ENCODE measurements around the gene SMIM22.

DNA sequence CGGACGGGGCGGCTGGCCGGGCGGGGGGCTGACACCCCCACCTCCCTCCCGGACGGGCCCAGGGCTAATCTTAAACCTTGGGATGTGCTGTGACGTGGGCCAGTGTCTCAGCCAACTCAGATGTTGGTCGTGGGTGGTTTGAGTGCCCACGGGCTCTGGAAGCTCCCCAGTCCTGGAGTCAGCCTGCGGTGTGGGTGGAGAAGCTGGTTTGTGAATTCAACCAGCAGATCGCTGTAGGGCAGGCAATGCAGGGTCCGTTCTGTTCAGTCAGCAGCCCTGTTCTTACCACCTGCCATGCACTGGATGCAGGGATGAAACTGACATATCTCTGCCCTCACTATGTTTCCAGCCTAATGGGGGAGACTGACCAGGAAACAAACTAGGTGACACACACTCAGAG lies 20.2 kb upstream of the SMIM22 start:
- TF ChIP-seq, protein P1, sequence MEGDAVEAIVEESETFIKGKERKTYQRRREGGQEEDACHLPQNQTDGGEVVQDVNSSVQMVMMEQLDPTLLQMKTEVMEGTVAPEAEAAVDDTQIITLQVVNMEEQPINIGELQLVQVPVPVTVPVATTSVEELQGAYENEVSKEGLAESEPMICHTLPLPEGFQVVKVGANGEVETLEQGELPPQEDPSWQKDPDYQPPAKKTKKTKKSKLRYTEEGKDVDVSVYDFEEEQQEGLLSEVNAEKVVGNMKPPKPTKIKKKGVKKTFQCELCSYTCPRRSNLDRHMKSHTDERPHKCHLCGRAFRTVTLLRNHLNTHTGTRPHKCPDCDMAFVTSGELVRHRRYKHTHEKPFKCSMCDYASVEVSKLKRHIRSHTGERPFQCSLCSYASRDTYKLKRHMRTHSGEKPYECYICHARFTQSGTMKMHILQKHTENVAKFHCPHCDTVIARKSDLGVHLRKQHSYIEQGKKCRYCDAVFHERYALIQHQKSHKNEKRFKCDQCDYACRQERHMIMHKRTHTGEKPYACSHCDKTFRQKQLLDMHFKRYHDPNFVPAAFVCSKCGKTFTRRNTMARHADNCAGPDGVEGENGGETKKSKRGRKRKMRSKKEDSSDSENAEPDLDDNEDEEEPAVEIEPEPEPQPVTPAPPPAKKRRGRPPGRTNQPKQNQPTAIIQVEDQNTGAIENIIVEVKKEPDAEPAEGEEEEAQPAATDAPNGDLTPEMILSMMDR (IDR thresholded peaks at IDR 0.05): no peak
- TF ChIP-seq POLR2A (IDR thresholded peaks at IDR 0.05): no peak

Measured in vagina (tissue), 2 donors.